Fibroblast of peridontal ligament (primary cell): ENCODE measurements around the gene CALM3.

Experiments used
- DNase-seq: peaks from one replicate; pipeline ENCODE4 v3.0.0-alpha.2; 2010; ENCODE audit errors: extremely low read depth

The CALM3 gene

GRCh38 chr19:46635920-46636761 is 35.0 kb downstream of the CALM3 start, which contains the start of gene GNG8:
TSS of gene GNG8 (minus strand) at chr19:46636202. CDS start at chr19:46634682, 1,520 bp downstream.
- no peak for DNase-seq

DNA sequence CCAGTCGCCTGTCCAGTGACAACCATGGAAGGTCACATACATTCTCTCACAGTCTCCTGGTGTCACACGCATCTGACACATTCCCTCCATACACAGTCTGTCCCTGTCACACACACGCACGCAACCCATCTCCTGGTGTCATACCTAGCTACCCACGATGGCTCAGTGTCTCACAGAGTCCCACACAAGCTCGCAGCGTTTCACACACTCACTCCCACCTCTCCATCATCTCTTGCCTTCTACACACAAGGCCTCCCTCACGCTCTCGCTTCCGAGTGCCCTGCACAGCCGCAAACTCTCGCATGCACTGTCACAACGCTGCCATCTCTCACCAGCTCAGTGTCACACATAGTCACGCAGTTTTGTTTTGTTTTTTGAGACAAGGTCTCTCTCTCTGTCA is 36.1 kb downstream of the CALM3 start:
- no peak for DNase-seq

DNA sequence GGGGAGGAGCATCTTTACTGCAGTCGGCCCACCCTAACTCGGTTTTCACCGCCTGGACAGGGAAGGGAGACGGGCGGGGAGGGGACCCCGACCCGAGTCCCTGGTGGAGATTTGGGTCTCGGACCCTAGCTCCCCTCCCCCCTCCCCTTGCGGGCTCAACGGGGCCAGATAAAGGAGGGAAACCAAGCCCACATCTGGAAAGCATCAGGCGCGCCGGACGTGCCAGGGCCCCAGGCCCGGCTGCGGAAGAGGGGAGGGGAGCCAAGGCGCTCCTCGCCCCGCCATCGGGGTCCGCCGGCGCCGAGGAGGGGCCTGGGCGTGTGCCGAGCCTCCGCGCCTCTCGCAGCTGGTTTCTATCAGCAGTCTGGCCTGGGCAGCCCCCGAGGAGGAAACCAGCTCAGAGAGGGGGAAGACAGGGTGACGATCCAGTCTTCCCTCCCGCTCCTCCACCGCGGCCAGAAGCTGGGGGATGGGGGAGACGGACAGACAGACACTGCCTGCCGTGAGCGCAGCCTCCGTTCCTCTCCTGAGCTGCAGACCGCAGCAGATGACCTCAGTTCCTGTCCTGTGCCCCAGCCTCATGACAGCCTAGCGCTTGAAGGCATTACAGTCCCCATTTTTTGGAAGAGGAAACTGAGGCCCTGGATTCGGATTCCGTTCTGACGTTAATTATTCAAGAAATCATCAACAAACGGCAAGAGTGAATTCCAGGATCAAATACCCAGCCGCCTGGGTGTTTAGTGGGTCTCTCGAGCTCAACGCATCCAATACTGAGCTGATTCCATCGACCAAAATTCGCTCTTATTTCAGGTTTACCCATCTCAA is 38.4 kb downstream of the CALM3 start:
- peak; percentile 58 for DNase-seq

GRCh38 chr19:46640656-46641055 is 39.5 kb downstream of the CALM3 start:
- no peak for DNase-seq

DNA sequence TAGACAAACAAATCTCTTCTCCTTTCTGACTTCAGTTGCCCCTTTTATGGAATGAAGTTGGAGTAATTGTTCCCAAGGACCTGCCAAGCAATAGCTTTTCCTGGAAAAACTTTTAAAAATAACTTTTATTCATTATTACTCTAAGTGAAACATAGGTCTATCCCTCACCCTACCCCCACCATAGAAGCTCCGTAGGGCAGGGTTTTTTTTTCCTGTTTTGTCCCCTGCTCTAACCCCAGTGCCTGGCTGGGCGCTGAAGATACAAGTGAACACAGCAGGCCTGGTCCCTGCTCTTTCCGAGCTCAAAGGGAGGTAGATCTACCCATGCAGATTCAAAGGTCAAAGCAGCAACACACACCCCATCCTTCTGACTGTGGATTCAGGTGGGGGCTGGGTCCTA is 43.6 kb downstream of the CALM3 start:
- DNase-seq: no peak

GRCh38 chr19:46646402-46646801 is 45.3 kb downstream of the CALM3 start:
- DNase-seq: no peak

DNA sequence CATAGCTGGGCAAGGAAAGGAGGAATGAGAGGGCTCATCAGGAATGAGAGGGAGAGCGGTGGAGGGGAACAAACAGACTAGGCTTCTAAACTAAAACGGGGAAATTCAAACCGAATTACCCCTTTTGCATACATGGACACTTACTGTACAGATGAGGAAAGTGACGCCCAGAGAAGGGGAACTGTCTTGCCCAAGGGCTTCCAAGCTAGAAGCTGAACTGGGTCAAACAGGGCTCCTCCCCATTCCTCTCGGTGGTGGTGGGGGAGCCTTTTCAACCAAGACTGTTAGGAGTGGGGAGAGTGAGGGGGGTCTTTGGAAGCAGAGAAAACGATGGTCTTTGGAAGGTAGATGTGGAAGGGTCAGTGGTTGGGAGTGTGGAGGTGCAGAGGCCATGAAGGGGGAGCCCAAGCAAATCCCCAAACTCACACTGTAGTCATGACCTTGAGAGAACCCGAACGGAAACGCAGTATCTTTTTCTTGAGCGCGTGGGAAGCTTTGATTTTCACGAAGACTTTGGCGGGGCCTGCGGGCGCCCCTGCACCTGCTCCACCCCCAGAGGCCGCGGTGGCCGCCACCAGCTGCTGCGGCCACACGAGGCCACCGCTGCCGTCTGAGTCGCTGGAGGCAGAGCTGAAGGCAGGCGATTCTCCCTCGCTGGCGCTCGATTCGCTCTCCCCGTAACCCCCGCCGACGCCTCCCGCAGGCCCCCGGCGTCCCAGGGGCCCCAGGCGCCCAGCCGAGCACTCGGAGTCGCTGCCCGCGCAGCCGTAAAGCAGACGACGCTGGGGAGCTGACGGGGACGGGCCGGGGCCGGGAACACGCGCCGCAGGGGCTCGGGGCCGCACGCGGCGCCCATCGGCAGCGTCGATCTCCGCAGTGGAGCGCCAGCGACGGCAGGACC is 47.2 kb downstream of the CALM3 start:
- no peak for DNase-seq

DNA sequence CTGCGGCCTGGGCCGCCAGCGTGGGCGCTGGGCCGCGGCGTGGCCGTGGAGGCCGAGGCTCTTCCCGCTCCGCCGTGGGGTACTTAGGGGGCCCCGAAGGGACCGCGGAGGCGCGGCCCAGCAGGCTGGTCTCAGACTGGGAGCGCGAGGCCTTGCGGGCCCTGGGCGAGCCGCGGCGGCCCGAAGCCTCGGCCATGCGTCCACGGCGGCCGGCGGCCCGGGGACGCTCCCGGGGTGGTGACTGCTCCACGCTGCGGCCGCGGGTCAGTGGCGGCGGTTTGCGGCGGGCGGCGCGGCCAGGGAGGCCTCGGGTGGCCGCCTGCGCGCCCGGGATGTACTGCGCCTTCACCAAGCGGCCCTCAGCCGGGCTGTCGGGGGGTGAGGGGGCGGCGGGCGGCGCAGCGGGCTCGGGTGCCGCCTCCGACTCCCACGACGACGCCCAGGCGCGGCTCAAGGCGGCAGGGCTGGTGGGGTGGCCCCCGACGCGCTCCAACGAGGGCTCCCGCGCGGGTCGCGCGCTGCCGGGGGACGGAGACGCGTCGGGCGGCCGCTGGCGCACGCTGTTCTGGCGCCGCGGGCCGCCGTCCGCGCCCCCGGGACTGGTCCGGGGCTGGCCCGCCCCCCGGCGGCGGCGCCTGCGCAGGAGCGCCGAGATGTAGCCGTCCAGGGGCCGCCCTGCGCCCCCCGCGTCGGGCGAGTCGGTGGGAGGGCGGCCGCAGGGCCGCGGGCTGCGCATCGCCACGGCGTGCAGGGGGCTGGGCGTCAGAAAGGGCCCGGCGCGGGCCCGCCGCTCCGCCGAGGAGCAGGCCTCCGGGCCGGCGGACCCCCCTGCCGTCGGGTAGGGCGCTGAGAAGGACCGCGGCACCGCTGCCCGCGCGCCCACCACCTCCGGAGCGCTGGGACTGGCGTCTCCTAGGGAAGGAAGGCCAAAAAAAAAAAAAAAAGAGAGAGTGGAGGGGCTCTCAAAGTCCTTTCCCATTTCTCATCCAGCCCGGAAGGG is 48.1 kb downstream of the CALM3 start:
- no peak for DNase-seq

- DNase-seq: no peak
These were observed 49.3 kb downstream of the CALM3 start for GRCh38 chr19:46650445-46650844.

GRCh38 chr19:46654621-46655152 is 53.6 kb downstream of the CALM3 start:
- no peak for DNase-seq

DNA sequence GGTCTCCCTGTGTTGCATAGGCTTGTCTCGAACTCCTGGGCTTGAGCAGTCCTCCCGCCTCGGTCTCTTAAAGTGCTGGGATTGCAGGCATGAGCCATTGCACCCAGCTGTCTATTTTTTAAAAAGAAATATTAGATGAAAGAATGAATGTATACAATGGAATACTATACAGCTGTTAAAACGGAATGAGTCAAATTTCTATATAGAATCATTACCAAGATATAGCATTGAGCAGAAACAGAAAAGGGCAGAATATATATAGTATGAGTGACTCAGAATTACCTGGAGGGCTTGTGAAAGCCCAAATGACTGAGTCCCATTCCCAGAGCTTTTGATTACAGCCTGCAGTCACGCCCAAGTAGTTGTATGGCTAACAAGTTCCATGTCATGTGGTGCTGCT is 55.4 kb downstream of the CALM3 start:
- DNase-seq: no peak

GRCh38 chr19:46659151-46660007 is 58.2 kb downstream of the CALM3 start:
- DNase-seq: no peak

DNA sequence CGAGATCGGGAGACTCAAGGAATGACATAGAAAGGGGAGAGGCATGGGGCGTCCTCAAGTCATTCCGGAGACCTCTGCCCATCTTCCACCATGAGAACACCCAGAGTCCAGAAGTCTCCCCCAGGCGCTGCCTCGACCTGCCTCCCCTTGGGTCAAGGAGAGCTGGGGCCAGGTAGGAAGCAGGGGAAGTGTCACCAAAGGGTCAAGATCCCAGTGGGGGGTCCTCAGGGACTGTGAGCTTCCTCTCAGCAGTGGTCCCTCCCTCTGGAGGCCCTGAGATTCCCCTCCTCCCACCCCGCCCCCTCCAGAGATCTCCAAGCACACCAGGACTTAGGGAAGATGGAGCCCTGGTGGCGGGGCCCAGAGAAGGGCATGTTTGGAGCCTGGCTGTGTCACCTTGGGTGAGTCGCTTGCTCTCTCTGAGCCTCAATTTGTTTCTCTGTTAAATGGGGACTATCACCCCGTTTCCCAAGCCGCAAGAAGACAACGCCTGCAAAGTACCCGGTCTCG is 58.9 kb downstream of the CALM3 start:
- DNase-seq: no peak
